VCaP (cell line): ENCODE measurements around the gene NSUN2.
A peak's percentile ranks its signal among the peaks of the same experiment; 100 is the strongest.

Experiments used
- H3K27ac ChIP-seq: fragments of 450-650 bp; 2 replicates; pipeline ENCODE4 v1.5.1; 2017
- TF ChIP-seq, protein P1 (sequence below): fragments of 450-650 bp; conservative IDR thresholded peaks from 2 replicates; pipeline ENCODE4 v1.5.1; 2017; ENCODE audit warnings: mild to moderate bottlenecking, moderate library complexity

Gene NSUN2

GRCh38 chr5:6582507-6583048 is 50.3 kb downstream of the NSUN2 start:
- peak overlapping the region; percentile 26; the same call in 1 of the 2 replicates for H3K27ac ChIP-seq
- TF ChIP-seq, protein P1, sequence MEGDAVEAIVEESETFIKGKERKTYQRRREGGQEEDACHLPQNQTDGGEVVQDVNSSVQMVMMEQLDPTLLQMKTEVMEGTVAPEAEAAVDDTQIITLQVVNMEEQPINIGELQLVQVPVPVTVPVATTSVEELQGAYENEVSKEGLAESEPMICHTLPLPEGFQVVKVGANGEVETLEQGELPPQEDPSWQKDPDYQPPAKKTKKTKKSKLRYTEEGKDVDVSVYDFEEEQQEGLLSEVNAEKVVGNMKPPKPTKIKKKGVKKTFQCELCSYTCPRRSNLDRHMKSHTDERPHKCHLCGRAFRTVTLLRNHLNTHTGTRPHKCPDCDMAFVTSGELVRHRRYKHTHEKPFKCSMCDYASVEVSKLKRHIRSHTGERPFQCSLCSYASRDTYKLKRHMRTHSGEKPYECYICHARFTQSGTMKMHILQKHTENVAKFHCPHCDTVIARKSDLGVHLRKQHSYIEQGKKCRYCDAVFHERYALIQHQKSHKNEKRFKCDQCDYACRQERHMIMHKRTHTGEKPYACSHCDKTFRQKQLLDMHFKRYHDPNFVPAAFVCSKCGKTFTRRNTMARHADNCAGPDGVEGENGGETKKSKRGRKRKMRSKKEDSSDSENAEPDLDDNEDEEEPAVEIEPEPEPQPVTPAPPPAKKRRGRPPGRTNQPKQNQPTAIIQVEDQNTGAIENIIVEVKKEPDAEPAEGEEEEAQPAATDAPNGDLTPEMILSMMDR = no peak

- TF ChIP-seq, protein P1 = no peak
- H3K27ac ChIP-seq = no peak overlapping the region
These were observed 51.1 kb downstream of the NSUN2 start for GRCh38 chr5:6581559-6582426.

- H3K27ac ChIP-seq = no peak overlapping the region
- TF ChIP-seq, protein P1 = no peak
These were observed 51.8 kb downstream of the NSUN2 start for GRCh38 chr5:6581090-6581489.

DNA sequence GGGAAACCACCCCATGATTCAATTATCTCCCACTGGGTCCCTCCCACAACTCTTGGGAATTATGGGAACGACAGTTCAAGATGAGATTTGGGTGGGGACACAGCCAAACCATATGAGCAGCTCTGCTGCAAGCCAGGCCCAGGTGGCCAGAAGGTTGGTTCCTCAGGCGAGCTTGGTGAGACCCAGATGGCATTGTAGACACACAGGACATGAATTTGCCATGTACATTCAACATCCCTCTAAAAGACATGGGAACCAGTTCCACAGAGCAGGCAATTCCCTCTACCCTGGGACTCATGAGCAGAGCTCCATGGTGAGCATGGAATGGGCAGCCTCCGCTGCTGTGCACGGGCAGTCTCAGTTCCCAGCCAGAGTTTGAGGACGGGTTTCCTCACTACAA is 53.3 kb downstream of the NSUN2 start:
- TF ChIP-seq, protein P1 = no peak
- H3K27ac ChIP-seq = no peak overlapping the region

DNA sequence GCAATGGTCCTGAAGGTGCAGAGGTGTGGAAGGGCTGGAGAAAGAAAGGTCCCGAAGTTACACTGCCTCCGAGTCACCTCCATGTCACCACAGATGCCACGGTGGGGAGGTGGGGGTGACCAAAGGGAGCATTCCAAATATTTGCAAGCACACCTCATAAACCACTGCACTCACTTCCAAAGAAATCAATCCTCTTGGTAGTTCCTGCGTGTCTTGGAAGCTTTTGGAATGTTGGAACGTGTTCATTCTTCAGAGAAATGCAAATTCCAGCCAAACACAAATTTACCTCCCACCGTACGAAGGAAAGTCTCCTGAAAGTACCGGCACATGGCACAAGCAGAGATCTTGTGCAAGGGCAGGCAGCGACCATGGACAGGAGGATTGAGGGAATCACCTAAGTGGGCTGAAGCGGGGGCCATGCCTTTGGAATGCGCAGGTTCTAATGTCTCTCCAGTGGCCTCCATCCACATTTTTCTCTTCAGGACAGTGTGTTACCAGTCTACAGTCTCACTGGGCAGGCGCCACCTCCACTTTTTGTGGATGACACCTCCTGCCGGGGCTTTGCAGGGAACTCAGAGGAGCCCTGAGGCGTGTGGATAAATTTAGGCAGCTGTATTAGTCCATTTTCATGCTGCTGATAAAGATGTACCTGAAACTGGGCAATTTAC is 54.0 kb downstream of the NSUN2 start:
- TF ChIP-seq, protein P1 = no peak
- H3K27ac ChIP-seq = no peak overlapping the region

DNA sequence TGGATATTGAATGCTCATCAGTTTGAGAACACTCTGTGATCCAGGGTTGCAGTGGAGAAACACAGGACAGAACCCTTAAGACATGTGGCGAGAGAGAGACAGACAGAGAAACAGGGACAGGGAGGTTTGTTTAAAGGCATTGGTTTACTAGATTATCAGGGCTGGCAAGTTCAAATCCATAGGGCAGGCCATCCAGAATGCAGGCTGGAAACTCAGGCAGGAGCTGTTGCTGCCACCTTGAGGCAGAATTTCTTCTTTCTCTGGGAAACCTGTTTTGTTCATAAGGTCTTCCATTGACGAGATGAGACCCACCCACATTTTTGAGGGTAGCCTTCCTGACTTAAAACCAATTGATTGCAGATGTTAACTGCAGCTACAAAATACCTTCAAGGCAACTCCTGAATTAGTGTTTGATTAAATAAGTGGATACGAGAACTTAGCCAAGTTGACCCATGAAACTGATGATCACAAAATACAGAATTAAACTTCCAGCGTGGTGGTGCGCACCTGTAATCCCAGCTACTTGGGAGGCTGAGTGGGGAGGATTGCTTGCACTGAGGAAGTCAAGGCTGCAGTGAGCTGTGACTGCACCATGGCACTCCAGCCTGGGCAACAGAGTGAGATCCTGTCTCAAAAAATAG is 55.9 kb downstream of the NSUN2 start:
- TF ChIP-seq, protein P1 = peak; percentile 94
- H3K27ac ChIP-seq = peak overlapping the region; percentile 2; the same call in 1 of the 2 replicates
